MM.1S (cell line): ENCODE data around the gene HBS1L.

Experiments
- DNase-seq: peaks from one replicate; pipeline ENCODE4 v3.0.0-alpha.2; 2015
- H2AFZ ChIP-seq: fragments of 300-600 bp; sonication (generic); 2 replicates; pipeline ENCODE4 v1.6.0; 2016; ENCODE audit warnings: antibody characterized with exemption, low read length
- H3F3A ChIP-seq: fragments of 300-600 bp; sonication (generic); 2 replicates; pipeline ENCODE4 v1.6.1; 2016; ENCODE audit warnings: mild to moderate bottlenecking, antibody characterized with exemption, low read length, moderate library complexity, mixed read lengths; ENCODE audit not compliant: insufficient read depth
- H3K27ac ChIP-seq: fragments of 300-600 bp; sonication (generic); 2 replicates; pipeline ENCODE4 v1.5.1; 2016; ENCODE audit warnings: mild to moderate bottlenecking, low read length
- H3K27me3 ChIP-seq: fragments of 300-600 bp; sonication (generic); replicated peaks from 2 replicates; pipeline ENCODE4 v1.6.0; 2016; ENCODE audit warnings: low read length; ENCODE audit not compliant: insufficient read depth
- H3K36me3 ChIP-seq: fragments of 300-600 bp; sonication (generic); replicated peaks from 2 replicates; pipeline ENCODE4 v1.6.1; 2016; ENCODE audit warnings: mild to moderate bottlenecking, low read length, mixed read lengths; ENCODE audit not compliant: insufficient read depth
- H3K4me1 ChIP-seq: fragments of 300-600 bp; sonication (generic); 2 replicates; pipeline ENCODE4 v1.6.1; 2016; ENCODE audit warnings: low read length, mixed read lengths
- H3K4me2 ChIP-seq: fragments of 300-600 bp; sonication (generic); 2 replicates; pipeline ENCODE4 v1.6.0; 2016; ENCODE audit warnings: low read depth, low read length
- H3K4me3 ChIP-seq: fragments of 300-600 bp; sonication (generic); 2 replicates; pipeline ENCODE4 v1.5.1; 2016; ENCODE audit warnings: low read length, mixed read lengths
- H3K79me2 ChIP-seq: fragments of 300-600 bp; sonication (generic); 2 replicates; pipeline ENCODE4 v1.6.1; 2016; ENCODE audit warnings: mixed run types, low read length, mixed read lengths
- H3K9ac ChIP-seq: fragments of 300-600 bp; sonication (generic); 2 replicates; pipeline ENCODE4 v1.6.1; 2016; ENCODE audit warnings: low read length, mixed read lengths
- H3K9me2 ChIP-seq: fragments of 300-600 bp; sonication (generic); replicated peaks from 2 replicates; pipeline ENCODE4 v1.6.1; 2016; ENCODE audit warnings: mild to moderate bottlenecking, low read length, mixed read lengths; ENCODE audit not compliant: insufficient read depth
- H3K9me3 ChIP-seq: fragments of 300-600 bp; sonication (generic); replicated peaks from 2 replicates; pipeline ENCODE4 v1.6.1; 2016; ENCODE audit warnings: mild to moderate bottlenecking, low read length, mixed read lengths; ENCODE audit not compliant: insufficient read depth
- H4K20me1 ChIP-seq: fragments of 300-600 bp; sonication (generic); 2 replicates; pipeline ENCODE4 v1.6.1; 2016; ENCODE audit warnings: mild to moderate bottlenecking, low read length, moderate library complexity, mixed read lengths; ENCODE audit not compliant: insufficient read depth
- EZH2 ChIP-seq: fragments of 300-600 bp; sonication (generic); optimal IDR thresholded peaks from 2 replicates; pipeline ENCODE3; 2017; ENCODE audit warnings: low read depth, mild to moderate bottlenecking, antibody characterized with exemption, low read length, mixed read lengths
- EZH2phosphoT487 ChIP-seq: fragments of 300-600 bp; sonication (generic); IDR thresholded peaks from 2 replicates; pipeline ENCODE4 v1.6.1; 2018; ENCODE audit warnings: antibody characterized with exemption, low read length
- TF ChIP-seq, protein P1 (sequence below): fragments of 300-600 bp; sonication (generic); IDR thresholded peaks from 2 replicates; pipeline ENCODE4 v1.5.1; 2016; ENCODE audit warnings: antibody characterized with exemption, low read length, mixed read lengths

The HBS1L gene

DNA sequence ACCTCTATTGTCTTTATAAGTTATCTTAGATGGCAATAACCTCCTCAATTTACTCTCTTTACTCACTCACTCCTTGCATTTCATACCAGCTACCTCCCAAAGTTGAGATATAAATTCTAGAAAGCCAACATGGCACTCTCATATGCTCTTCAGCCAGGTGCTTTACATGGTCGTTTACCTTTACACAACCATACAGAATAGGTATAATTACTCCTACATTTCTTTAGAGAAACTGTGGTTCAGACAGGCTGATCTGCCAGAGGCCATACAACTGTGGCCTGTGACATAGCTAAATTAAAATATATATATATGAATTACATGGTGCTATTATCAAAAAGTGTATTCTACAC, 45.7 kb downstream of the HBS1L start:
- no peak for TF ChIP-seq EZH2phosphoT487
- TF ChIP-seq, protein P1, sequence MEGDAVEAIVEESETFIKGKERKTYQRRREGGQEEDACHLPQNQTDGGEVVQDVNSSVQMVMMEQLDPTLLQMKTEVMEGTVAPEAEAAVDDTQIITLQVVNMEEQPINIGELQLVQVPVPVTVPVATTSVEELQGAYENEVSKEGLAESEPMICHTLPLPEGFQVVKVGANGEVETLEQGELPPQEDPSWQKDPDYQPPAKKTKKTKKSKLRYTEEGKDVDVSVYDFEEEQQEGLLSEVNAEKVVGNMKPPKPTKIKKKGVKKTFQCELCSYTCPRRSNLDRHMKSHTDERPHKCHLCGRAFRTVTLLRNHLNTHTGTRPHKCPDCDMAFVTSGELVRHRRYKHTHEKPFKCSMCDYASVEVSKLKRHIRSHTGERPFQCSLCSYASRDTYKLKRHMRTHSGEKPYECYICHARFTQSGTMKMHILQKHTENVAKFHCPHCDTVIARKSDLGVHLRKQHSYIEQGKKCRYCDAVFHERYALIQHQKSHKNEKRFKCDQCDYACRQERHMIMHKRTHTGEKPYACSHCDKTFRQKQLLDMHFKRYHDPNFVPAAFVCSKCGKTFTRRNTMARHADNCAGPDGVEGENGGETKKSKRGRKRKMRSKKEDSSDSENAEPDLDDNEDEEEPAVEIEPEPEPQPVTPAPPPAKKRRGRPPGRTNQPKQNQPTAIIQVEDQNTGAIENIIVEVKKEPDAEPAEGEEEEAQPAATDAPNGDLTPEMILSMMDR: no peak
- no peak for TF ChIP-seq EZH2
- Histone ChIP-seq H3K9ac (peak overlapping the region; percentile 41), H3K4me2 (peak overlapping the region; percentile 58), H4K20me1 (no peaks in the 10 kb centered on the region), H3K27ac (peak overlapping the region; percentile 88), H2AFZ (no peak overlapping the region), H3K36me3 (peaks cover 8% of the 10 kb centered on the region; the same call in 1 of the 2 replicates), H3K9me2 (no peaks in the 10 kb centered on the region), H3K27me3 (no peaks in the 10 kb centered on the region), H3F3A (peaks cover 49% of the 10 kb centered on the region), H3K4me1 (peaks cover 90% of the 10 kb centered on the region), H3K79me2 (peaks cover 77% of the 10 kb centered on the region), H3K4me3 (no peak overlapping the region), H3K9me3 (no peaks in the 10 kb centered on the region)
- DNase-seq: no peak

- Histone ChIP-seq H3K9me2 (no peaks in the 10 kb centered on the region), H4K20me1 (no peaks in the 10 kb centered on the region), H3F3A (peaks cover 49% of the 10 kb centered on the region), H3K4me2 (peak overlapping the region; percentile 58), H3K27ac (peak overlapping the region; percentile 88), H3K4me3 (peak overlapping the region; percentile 21), H2AFZ (no peak overlapping the region), H3K36me3 (peaks cover 8% of the 10 kb centered on the region; the same call in 1 of the 2 replicates), H3K9me3 (no peaks in the 10 kb centered on the region), H3K79me2 (peaks cover 75% of the 10 kb centered on the region), H3K4me1 (peaks cover 88% of the 10 kb centered on the region), H3K27me3 (no peaks in the 10 kb centered on the region), H3K9ac (peak overlapping the region; percentile 41)
- DNase-seq: peak; percentile 48
- no peak for TF ChIP-seq EZH2phosphoT487
- TF ChIP-seq, protein P1: no peak
- TF ChIP-seq EZH2: no peak
These were observed 46.3 kb downstream of the HBS1L start for GRCh38 chr6:135008072-135008940.

DNA sequence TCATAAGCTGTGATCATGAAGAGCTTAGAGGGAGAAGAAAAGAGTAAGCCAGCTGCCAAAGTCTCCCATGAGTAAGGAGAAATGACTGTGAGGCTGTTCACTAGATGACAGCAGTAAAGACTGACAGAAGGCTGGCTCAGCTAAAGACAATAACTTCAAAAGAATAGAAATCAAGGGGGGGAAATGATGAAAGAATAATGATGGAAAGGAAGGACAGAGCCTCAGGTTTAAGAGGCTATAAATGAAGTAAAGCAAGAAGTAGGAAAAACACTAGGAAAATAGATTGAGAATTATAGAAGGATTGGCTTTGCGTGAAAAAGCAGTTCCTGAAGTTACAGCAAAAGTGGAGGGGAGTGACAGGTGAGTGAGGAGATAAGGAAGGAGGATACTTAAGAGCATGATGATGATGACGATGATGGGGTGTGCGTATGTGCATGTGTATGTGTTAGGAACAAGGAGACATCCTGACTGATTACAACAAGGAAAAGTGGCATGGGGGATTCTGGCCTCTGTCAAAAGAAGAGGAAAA, 48.2 kb downstream of the HBS1L start:
- DNase-seq: no peak
- no peak overlapping the region for H3K4me3 ChIP-seq
- TF ChIP-seq EZH2 (no peak), EZH2phosphoT487 (no peak)
- TF ChIP-seq, protein P1: no peak
- H4K20me1 ChIP-seq: no peaks in the 10 kb centered on the region
- no peak overlapping the region for H3K9ac ChIP-seq
- H3K4me1 ChIP-seq: peaks cover 72% of the 10 kb centered on the region
- no peaks in the 10 kb centered on the region for H3K9me3 ChIP-seq
- no peak overlapping the region; the same call in 1 of the 2 replicates for H3K4me2 ChIP-seq
- H3K27ac ChIP-seq: no peak overlapping the region
- peaks cover 59% of the 10 kb centered on the region for H3K79me2 ChIP-seq
- peaks cover 10% of the 10 kb centered on the region; the same call in 1 of the 2 replicates for H3K36me3 ChIP-seq
- H3K9me2 ChIP-seq: no peaks in the 10 kb centered on the region
- H2AFZ ChIP-seq: no peak overlapping the region
- H3F3A ChIP-seq: peaks cover 58% of the 10 kb centered on the region
- H3K27me3 ChIP-seq: no peaks in the 10 kb centered on the region
